Hepatocyte (in vitro differentiated cells): ENCODE measurements around the gene KRT6A. TPM values are rescaled to one million over a fixed set of nuclear protein-coding genes. Genes with fewer than 3 reads are reported as not detected.

Source experiments
- DNase-seq: peaks from one replicate; pipeline ENCODE4 v3.0.0-alpha.2; 2016; ENCODE audit warnings: low spot score
- H2AFZ ChIP-seq: fragments of 200-600 bp; sonication (generic); 2 replicates; pipeline ENCODE4 v1.6.0; 2016; ENCODE audit warnings: antibody characterized with exemption, mild to moderate bottlenecking
- H3K27ac ChIP-seq: fragments of 200-600 bp; sonication (generic); 2 replicates; pipeline ENCODE4 v1.5.1; 2016; ENCODE audit warnings: mild to moderate bottlenecking
- H3K27me3 ChIP-seq: fragments of 200-600 bp; sonication (generic); 2 replicates; pipeline ENCODE4 v1.6.1; 2016
- H3K36me3 ChIP-seq: fragments of 200-600 bp; sonication (generic); replicated peaks from 2 replicates; pipeline ENCODE4 v1.5.1; 2016; ENCODE audit warnings: low read depth; ENCODE audit not compliant: insufficient read depth
- H3K4me1 ChIP-seq: fragments of 200-600 bp; sonication (generic); 2 replicates; pipeline ENCODE4 v1.5.1; 2016; ENCODE audit warnings: mild to moderate bottlenecking, moderate library complexity; ENCODE audit not compliant: insufficient read depth
- H3K4me2 ChIP-seq: fragments of 200-600 bp; sonication (generic); 2 replicates; pipeline ENCODE4 v1.6.0; 2016
- H3K4me3 ChIP-seq: fragments of 200-600 bp; sonication (generic); 2 replicates; pipeline ENCODE4 v1.5.1; 2016; ENCODE audit warnings: mild to moderate bottlenecking
- H3K79me2 ChIP-seq: fragments of 200-600 bp; sonication (generic); 2 replicates; pipeline ENCODE4 v1.6.0; 2017; ENCODE audit warnings: mild to moderate bottlenecking
- H3K9me2 ChIP-seq: fragments of 200-600 bp; sonication (generic); replicated peaks from 2 replicates; pipeline ENCODE4 v1.6.0; 2017; ENCODE audit warnings: mild to moderate bottlenecking; ENCODE audit not compliant: insufficient read depth
- H3K9me3 ChIP-seq: fragments of 200-600 bp; sonication (generic); 2 replicates; pipeline ENCODE4 v1.5.1; 2016; ENCODE audit warnings: low read depth, mild to moderate bottlenecking
- H4K20me1 ChIP-seq: fragments of 200-600 bp; sonication (generic); 2 replicates; pipeline ENCODE4 v1.6.0; 2016; ENCODE audit warnings: mild to moderate bottlenecking; ENCODE audit not compliant: insufficient read depth, poor library complexity, severe bottlenecking
- CTCF ChIP-seq: fragments of 200-600 bp; sonication (generic); IDR thresholded peaks from 2 replicates; pipeline ENCODE4 v1.5.1; 2016; ENCODE audit warnings: antibody characterized with exemption, mild to moderate bottlenecking; ENCODE audit not compliant: poor library complexity
- EZH2 ChIP-seq: fragments of 200-600 bp; sonication (generic); IDR thresholded peaks from 2 replicates; pipeline ENCODE4 v1.6.1; 2016; ENCODE audit warnings: antibody characterized with exemption, mild to moderate bottlenecking, borderline replicate concordance
- EZH2phosphoT487 ChIP-seq: fragments of 200-600 bp; sonication (generic); IDR thresholded peaks from one replicate; pipeline ENCODE4 v1.6.1; 2018; ENCODE audit warnings: antibody characterized with exemption, mild to moderate bottlenecking, low read depth, moderate library complexity; ENCODE audit not compliant: unreplicated experiment, severe bottlenecking
- WGBS: methylation state at CpG from one replicate; pipeline ENCODE4 v1.1.6; 2016; ENCODE audit warnings: low lambda C conversion rate; ENCODE audit errors: missing lambda C conversion rate; 5-methylcytosine and 5-hydroxymethylcytosine counted together
- polyA plus RNA-seq: library from polyadenylated mRNA; unstranded; fragments of >200 nt; fragmentation: Nextera tagmentation; extraction: Ambion mirVana; gene quantifications from 2 replicates; pipeline ENCODE4 v1.2.1, GENCODE V29; 2016
- total RNA-seq: library from RNA; depleted of rRNA; stranded (reverse); fragments of >200 nt; gene quantifications from 2 replicates; pipeline ENCODE4 v1.2.3, GENCODE V29; 2014

KRT6A gene
- total and polyA plus RNA-seq, 2 experiments from 2014 or later = 0.54 to 6.8 TPM

GRCh38 chr12:52539821-52540173 lies 46.7 kb upstream of the KRT6A start:
- TF ChIP-seq EZH2phosphoT487 = no peak
- no peak for TF ChIP-seq EZH2
- no peak for TF ChIP-seq CTCF
- H3K36me3 ChIP-seq = no peaks in the 10 kb centered on the region
- H3K4me3 ChIP-seq = no peak overlapping the region
- no peaks in the 10 kb centered on the region for H3K27me3 ChIP-seq
- no peaks in the 10 kb centered on the region for H3K9me3 ChIP-seq
- H4K20me1 ChIP-seq = no peaks in the 10 kb centered on the region
- no peaks in the 10 kb centered on the region for H3K9me2 ChIP-seq
- 71% methylated on average over 3 of the region's 3 CpGs for WGBS
- no peak for DNase-seq
- H3K4me2 ChIP-seq = no peak overlapping the region
- no peaks in the 10 kb centered on the region for H3K79me2 ChIP-seq
- H3K27ac ChIP-seq = peak overlapping the region; percentile 80
- no peak overlapping the region for H2AFZ ChIP-seq
- H3K4me1 ChIP-seq = peaks cover 20% of the 10 kb centered on the region

- TF ChIP-seq CTCF = no peak
- no peak for TF ChIP-seq EZH2
- no peak for TF ChIP-seq EZH2phosphoT487
- Histone ChIP-seq H3K27ac (peak overlapping the region; percentile 87), H4K20me1 (no peaks in the 10 kb centered on the region), H3K9me3 (no peaks in the 10 kb centered on the region), H2AFZ (no peak overlapping the region), H3K36me3 (no peaks in the 10 kb centered on the region), H3K9me2 (no peaks in the 10 kb centered on the region), H3K4me3 (no peak overlapping the region), H3K4me2 (peak overlapping the region; percentile 40), H3K4me1 (peaks cover 20% of the 10 kb centered on the region), H3K27me3 (no peaks in the 10 kb centered on the region), H3K79me2 (no peaks in the 10 kb centered on the region)
- WGBS = 50% methylated on average over 5 of the region's 5 CpGs
- DNase-seq = peak; percentile 83
Measured at GRCh38 chr12:52539083-52539820, 46.2 kb upstream of the KRT6A start.

GRCh38 chr12:52537101-52537500 lies 44.0 kb upstream of the KRT6A start:
- Histone ChIP-seq H3K36me3 (no peaks in the 10 kb centered on the region), H2AFZ (no peak overlapping the region), H3K27me3 (no peaks in the 10 kb centered on the region), H4K20me1 (no peaks in the 10 kb centered on the region), H3K79me2 (no peaks in the 10 kb centered on the region), H3K27ac (no peak overlapping the region), H3K4me3 (no peak overlapping the region), H3K9me2 (no peaks in the 10 kb centered on the region), H3K4me2 (no peak overlapping the region), H3K9me3 (no peaks in the 10 kb centered on the region), H3K4me1 (peaks cover 20% of the 10 kb centered on the region)
- DNase-seq = no peak
- WGBS = 100% methylated on average over 3 of the region's 3 CpGs
- TF ChIP-seq CTCF (no peak), EZH2phosphoT487 (no peak), EZH2 (no peak)
